ENCODE results near the gene BRINP3. TPM values are rescaled to one million over a fixed set of nuclear protein-coding genes. Genes with fewer than 3 reads are reported as not detected.

Gene BRINP3
- total RNA-seq, 1 experiment from 2014 or later: not detected

- Histone ChIP-seq H3K23ac (ENCODE audit: insufficient read length, low read depth, low read length) (no peak overlapping the region), H3K18ac (ENCODE audit: insufficient read length, low read depth, low read length) (no peak overlapping the region), H4K5ac (ENCODE audit: insufficient read length, low read depth, low read length) (no peak overlapping the region), H2BK12ac (ENCODE audit: insufficient read length, low read depth, low read length) (no peak overlapping the region), H2AFZ (ENCODE audit: low read length) (no peak overlapping the region), H3K23me2 (ENCODE audit: insufficient read length, low read depth, low read length, poor library complexity, severe bottlenecking) (no peaks in the 10 kb centered on the region), H3K27ac (ENCODE audit: insufficient read length, low read depth, low read length) (no peak overlapping the region), H4K91ac (ENCODE audit: insufficient read length, low read depth, low read length) (no peak overlapping the region), H4K8ac (replicated peaks; ENCODE audit: insufficient read length, low read depth, low read length) (no peak overlapping the region), H3T11ph (ENCODE audit: low read length) (no peak overlapping the region), H3K79me2 (ENCODE audit: insufficient read depth, low read length) (no peaks in the 10 kb centered on the region), H3K4ac (ENCODE audit: low read depth, low read length) (no peak overlapping the region), H3K56ac (ENCODE audit: insufficient read length, low read depth, low read length) (no peak overlapping the region), H2BK20ac (ENCODE audit: low read depth, low read length, poor library complexity, severe bottlenecking) (no peak overlapping the region), H2BK120ac (ENCODE audit: low read depth, low read length, poor library complexity, severe bottlenecking) (no peak overlapping the region), H3K4me2 (ENCODE audit: insufficient read depth, insufficient read length, low read length) (no peak overlapping the region), H3K14ac (ENCODE audit: insufficient read depth, low read length) (no peak overlapping the region), H3K4me1 (ENCODE audit: insufficient read depth, low read length) (no peaks in the 10 kb centered on the region), H3K27me3 (ENCODE audit: insufficient read depth, low read length) (no peaks in the 10 kb centered on the region), H2BK5ac (ENCODE audit: insufficient read length, low read length) (no peak overlapping the region), H4K20me1 (ENCODE audit: control insufficient read depth, insufficient read depth, insufficient read length) (no peaks in the 10 kb centered on the region), H2BK15ac (ENCODE audit: low read depth, low read length) (no peak overlapping the region), H3K9me3 (ENCODE audit: control insufficient read depth, low read depth, low read length) (no peaks in the 10 kb centered on the region), H3K79me1 (ENCODE audit: insufficient read depth, low read depth, low read length, poor library complexity, severe bottlenecking) (no peaks in the 10 kb centered on the region), H2AK5ac (ENCODE audit: insufficient read length, low read length) (no peak overlapping the region), H3K9ac (ENCODE audit: extremely low read depth, insufficient read length, low read length) (no peak overlapping the region)
- WGBS (ENCODE audit: extremely low coverage, insufficient read length, low lambda C conversion rate): no CpG with 5 or more reads among the region's 2 CpGs
- Mint-ChIP-seq H3K27ac (no peak overlapping the region), H3K9me3 (no peaks in the 10 kb centered on the region; a peak in 1 of 5 replicates), H3K36me3 (ENCODE audit: insufficient read depth in 1 of 3, low read depth in 3 of 3) (no peaks in the 10 kb centered on the region), H3K4me3 (no peak overlapping the region), H3K27me3 (ENCODE audit: low read depth) (no peaks in the 10 kb centered on the region), H3K4me1 (peaks cover 0 to 7% of the 10 kb centered on the region in 2 experiments; a peak in 2 of 4 replicates)
- no peak for TF ChIP-seq CTCF (conservative IDR thresholded peaks at IDR 0.05)
- no peak for DNase-seq
Observed at GRCh38 chr1:190154744-190155143, 322.9 kb downstream of the BRINP3 start.
